Tongue (tissue), 2 donors: Measurements from ENCODE around the gene AP2B1. TPM values are rescaled to one million over a fixed set of nuclear protein-coding genes. Genes with fewer than 3 reads are reported as not detected.

Source experiments
- DNase-seq: peaks from one replicate; pipeline ENCODE4 v3.0.0-alpha.2; 2015
- total RNA-seq: library from RNA; depleted of rRNA; stranded (reverse); fragments of >200 nt; gene quantifications from one replicate; pipeline ENCODE4 v1.2.3, GENCODE V29; 2014

AP2B1 gene
- total RNA-seq, 1 donor from 2014 or later = 77.1 TPM

GRCh38 chr17:35630530-35631148, 43.5 kb downstream of the AP2B1 start:
- DNase-seq = no peak

GRCh38 chr17:35641032-35641431, 53.9 kb downstream of the AP2B1 start:
- no peak for DNase-seq

DNA sequence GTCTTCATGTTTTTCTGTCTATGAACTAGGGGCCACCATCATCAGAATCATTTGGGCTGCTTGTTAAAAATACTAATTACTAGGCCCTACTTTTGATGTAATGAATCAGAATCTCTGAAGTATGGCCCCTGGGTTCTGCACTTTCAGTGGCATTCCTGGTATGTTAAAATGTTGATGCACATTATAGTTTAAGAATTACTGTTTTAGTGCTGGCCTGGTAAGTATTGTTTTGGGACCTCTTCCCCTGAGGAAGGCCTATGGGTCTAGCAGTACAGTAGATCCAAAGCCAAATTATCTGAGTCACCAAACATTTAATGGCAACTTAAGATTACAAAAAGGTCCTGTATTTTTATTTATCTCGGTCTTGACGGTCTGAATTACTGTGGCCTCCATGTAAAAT, 58.8 kb downstream of the AP2B1 start:
- no peak for DNase-seq

GRCh38 chr17:35651467-35651866, 64.3 kb downstream of the AP2B1 start:
- DNase-seq = no peak

DNA sequence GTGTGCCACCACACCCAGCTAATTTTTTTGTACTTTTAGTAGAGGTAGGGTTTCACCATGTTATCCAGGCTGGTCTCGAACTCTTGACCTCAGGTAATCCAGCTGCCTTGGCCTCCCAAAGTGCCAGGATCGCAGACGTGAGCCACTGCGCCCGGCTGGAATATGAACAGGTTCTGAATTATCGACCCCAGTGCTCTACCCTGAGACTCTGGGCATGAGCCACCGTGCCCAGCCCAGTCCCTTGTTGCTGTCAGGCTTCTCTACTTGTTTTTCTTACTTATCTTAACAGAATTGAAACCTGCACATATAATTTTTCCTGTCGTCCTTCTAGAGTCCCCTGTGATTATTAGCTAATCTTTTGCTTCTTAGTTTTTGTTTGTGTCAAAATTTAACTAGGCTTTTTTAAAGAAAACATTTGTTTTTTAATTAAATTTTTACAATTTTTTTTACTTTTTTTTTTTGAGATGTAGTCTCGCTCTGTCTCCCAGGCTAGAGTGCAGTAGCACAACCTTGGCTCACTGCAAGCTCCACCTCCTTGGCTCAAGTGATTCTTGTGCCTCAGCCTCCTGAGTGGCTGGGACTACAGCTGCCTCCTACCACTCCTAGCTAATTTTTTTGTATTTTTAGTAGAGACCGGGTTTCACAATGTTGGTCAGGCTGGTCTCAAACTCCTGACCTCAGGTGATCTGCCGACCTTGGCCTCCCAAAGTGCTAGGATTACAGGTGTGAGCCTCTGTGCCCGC, 66.7 kb downstream of the AP2B1 start:
- DNase-seq = no peak

DNA sequence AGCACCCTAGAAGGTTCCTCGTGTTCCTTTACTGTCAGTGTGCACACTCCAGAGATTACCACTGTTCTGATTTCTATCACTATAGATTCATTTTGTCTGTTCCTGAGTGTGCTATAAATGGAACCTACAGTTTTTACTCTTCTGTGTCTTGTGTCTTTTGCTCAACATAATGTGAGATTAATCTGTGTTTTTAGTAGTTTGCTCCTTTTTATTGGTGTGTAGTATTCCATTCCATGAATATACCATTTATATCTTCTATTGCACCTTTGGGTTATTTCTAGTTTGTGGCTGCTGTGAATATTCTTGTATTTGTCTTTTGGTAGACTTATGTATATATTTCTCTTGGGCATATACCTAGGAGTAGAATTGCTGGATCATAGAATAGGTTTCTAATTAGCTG, 68.2 kb downstream of the AP2B1 start:
- DNase-seq = no peak

DNA sequence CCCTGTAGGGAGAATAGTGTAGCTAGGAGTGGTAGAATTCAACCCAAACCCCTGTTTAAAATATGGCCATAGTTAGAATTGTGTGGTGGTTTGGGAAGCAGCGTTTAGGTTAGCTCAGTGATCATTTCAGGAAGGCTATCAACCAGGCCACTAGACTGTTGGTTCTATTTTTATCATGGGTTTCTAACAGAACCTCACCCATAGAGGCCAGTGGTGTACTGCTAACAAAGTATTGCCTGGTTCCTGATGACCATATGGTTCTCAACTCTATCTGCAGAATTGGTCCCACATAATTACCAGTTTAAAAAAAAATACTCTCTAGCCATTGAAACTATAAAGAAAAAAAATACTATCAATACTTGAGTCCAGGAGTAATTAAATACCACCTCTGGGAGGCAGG, 73.8 kb downstream of the AP2B1 start:
- DNase-seq = no peak

DNA sequence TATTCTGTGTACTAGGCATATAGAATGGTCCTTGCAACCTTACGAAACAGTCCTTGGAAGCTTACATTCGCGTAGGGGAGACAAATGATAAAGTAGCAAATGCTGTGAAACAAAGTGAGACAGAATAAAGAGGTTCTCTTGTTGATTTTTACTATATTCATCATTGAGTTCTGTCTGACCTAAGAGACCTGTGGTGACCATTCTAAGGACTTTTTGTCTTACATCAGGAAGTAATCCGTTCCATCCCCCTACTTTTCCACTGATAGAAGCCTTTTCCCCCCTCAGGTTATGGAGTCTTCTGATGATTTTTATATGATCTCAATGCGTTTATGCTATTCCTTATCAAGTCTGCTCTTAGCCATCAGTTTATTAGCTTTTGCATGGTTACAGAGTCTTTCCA, 77.6 kb downstream of the AP2B1 start:
- DNase-seq = no peak

- DNase-seq = no peak
Measured at GRCh38 chr17:35665662-35666061, 78.5 kb downstream of the AP2B1 start.

DNA sequence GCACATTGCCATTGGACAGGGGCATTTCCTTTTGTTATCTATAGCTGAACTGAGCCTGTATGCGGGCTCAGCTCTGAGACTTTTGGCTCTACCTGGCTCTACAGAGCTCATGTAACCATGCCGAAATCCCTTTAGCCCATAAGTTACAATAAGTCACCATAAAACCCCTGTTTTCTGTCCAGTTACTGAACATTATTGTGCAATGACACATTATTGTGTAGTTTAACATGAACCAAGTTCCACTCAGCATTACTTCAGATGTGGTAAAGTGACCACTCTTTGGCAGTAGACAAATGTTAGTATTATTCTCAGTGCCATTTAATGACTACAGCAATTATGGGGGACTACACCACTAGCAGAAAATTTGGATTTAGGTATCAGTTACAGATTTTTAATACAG, 78.9 kb downstream of the AP2B1 start:
- no peak for DNase-seq

- DNase-seq = no peak
Measured at GRCh38 chr17:35666967-35667532, 79.9 kb downstream of the AP2B1 start.

GRCh38 chr17:35668802-35669201, 81.7 kb downstream of the AP2B1 start:
- no peak for DNase-seq

GRCh38 chr17:35674552-35674951, 87.4 kb downstream of the AP2B1 start:
- DNase-seq = no peak

DNA sequence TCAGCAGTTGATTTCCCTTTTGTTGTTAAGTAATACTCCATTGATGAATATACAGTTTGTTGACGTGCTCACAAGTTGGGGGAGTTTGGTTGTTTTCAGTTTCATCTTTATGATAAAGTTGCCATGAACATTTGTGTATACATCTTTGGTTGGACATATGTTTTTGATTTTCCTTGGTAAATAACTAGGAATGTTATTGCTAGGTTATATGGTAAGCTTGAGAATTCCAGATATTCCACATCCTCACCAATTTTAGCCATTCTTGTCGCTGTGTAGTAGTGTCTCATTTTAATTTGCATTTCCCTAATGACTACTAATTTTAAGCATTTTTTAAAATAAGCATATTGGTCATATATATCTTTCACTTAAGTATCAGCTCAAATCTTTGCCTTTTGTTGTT, 89.3 kb downstream of the AP2B1 start:
- DNase-seq = no peak

- DNase-seq = no peak
Measured at GRCh38 chr17:35679007-35679682, 92.0 kb downstream of the AP2B1 start.

GRCh38 chr17:35683591-35683990, 96.5 kb downstream of the AP2B1 start:
- no peak for DNase-seq

GRCh38 chr17:35684055-35684802, 97.1 kb downstream of the AP2B1 start:
- DNase-seq = peak; percentile 37

GRCh38 chr17:35692512-35693210, 105.5 kb downstream of the AP2B1 start:
- DNase-seq = no peak

GRCh38 chr17:35693662-35694061, 106.5 kb downstream of the AP2B1 start:
- DNase-seq = no peak

DNA sequence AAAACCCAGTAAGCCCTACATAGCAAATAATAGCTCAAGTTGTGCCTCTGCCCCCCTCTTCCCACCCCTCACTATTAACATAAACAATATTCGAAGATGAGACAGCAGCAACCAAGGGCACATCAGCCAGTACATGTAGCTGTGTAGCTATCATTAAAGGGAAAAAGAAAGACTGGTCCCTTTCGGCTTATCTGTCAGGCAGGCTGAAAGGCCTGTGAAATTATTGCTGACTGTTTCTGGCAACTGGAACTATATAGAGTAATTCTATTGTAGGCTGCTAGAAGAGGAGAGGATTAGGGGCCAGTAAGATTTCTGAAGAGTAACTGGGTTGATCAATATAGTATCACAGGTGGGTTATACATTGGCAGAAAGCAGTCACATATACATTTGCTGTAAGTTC, 107.8 kb downstream of the AP2B1 start:
- no peak for DNase-seq

GRCh38 chr17:35695613-35696012, 108.5 kb downstream of the AP2B1 start:
- DNase-seq = no peak

DNA sequence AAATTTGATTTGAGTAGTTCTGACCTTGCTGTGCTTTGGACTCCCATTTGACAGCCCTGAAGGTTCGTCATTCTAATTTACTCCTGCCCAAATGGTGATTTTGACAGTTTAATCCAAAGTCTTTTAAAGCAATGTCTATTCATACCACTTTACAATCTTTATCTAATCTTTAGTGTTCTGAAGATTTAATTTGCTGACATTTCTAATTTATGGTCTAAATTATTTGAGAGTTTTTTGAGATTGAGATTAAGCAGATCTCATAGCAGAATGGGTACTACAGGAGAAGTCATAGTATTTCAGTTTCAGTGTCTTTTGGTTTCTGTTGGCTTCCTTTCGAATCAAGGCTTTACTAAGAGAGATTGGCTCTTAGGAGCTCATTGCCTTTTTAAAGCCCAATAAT, 111.7 kb downstream of the AP2B1 start:
- no peak for DNase-seq
